Activated T-helper 2 cell treated with anti-CD3 and anti-CD28 coated beads, Interferon-gamma antibody, Interleukin-2, Interleukin-4, amounts not matched to agents 10 μg/mL and 5 μg/mL and 100 μg/mL, durations not matched to agents 14 hours and 24 hours and 36 hours (primary cell): ENCODE results near the gene CCDC116. TPM values are rescaled to one million over a fixed set of nuclear protein-coding genes. Genes with fewer than 3 reads are reported as not detected.
"Not testable (repeated sequence)": the region's sequence is repeated elsewhere in the genome, so short reads cannot be mapped to it uniquely, and the experiment has no call there.

ENCODE experiments used
- DNase-seq: peaks from one replicate; pipeline ENCODE4 v3.0.0; 2021; ENCODE audit warnings: low spot score
- H3K27ac Mint-ChIP-seq: one replicate; pipeline ENCODE4 v1.8.0; 2021; ENCODE audit warnings: mixed read lengths
- H3K27me3 Mint-ChIP-seq: one replicate; pipeline ENCODE4 v1.8.0; 2021; ENCODE audit warnings: low read depth, mixed read lengths
- H3K36me3 Mint-ChIP-seq: one replicate; pipeline ENCODE4 v1.8.0; 2021; ENCODE audit warnings: low read depth, mixed read lengths
- H3K4me1 Mint-ChIP-seq: one replicate; pipeline ENCODE4 v1.8.0; 2021; ENCODE audit warnings: low read depth, mixed read lengths
- H3K4me3 Mint-ChIP-seq: one replicate; pipeline ENCODE4 v1.8.0; 2021; ENCODE audit warnings: low read depth, mild to moderate bottlenecking, moderate library complexity, mixed read lengths
- H3K9me3 Mint-ChIP-seq: one replicate; pipeline ENCODE4 v1.8.0; 2021; ENCODE audit warnings: mixed read lengths
- intact Hi-C: fragments of 100-400 bp; cut with micrococcal nuclease; formaldehyde crosslinking; loops from one replicate; pipeline ENCODE4 v1.15.1; 2023
- total RNA-seq: library from RNA; stranded (reverse); gene quantifications from 2 replicates; pipeline ENCODE4 v1.2.3, GENCODE V29; 2022

CCDC116 gene
- total RNA-seq, 1 donor from 2014 or later = 0.59 TPM

- H3K27me3 Mint-ChIP-seq = no peaks in the 10 kb centered on the region
- intact Hi-C loops = loop anchor here (1.0 kb wide), 1 partner anchor 57 kb away; no protein-coding TSS in a partner anchor
- H3K27ac Mint-ChIP-seq = peak overlapping the region; percentile 90
- no peaks in the 10 kb centered on the region for H3K9me3 Mint-ChIP-seq
- H3K36me3 Mint-ChIP-seq = peaks cover 34% of the 10 kb centered on the region
- H3K4me3 Mint-ChIP-seq = peak overlapping the region; percentile 89
- H3K4me1 Mint-ChIP-seq = peaks cover 36% of the 10 kb centered on the region
- no peak for DNase-seq
Measured at GRCh38 chr22:21628386-21629254, 3.9 kb upstream of the CCDC116 start.

DNA sequence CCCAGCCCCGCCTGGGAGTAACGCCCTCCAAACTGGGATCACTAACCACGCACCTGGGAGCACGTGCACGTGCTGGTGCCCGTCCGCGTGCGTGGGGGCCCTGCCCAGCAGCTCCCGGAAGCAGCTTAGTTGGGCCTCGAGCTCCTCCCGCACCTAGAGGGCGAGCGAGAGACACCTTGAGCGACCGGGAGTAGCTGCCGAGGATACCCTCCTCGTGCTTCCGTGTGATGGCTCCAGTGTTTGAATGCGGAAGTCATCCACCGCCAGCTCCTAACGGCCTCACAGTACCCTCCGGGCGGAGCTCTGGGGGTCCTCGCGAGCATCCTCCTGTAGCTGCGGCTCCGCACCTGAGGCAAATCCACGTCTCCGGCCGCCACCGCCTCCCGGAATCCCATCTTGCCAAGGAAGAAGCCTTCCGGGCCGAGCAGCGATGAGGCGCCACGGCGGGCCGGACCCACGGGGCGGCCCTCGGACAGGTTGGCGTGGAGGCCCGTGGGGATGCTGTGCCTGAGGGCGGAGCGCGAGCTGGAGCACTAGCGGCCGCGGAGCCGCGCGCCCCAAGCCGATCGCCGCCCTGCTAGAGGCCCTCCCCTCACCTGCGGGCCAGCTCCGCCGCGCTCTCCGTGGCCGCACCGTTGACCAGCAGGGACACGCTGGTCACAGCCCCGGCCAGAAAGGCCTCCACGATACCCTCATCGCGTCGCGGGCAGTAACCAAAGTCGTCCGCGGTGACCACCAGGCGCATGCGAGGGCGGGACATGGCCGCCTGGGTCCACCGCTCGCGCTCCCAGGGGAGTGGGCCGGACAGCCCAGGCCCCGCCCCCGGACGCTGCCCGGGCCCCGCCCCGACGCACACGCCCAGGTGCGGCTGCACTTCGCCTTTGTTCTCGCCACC lies 3.1 kb upstream of the CCDC116 start, which contains the start of gene YDJC:
Gene YDJC, minus strand, starts transcription at position 768 of the 895 bp plus-strand sequence. Its CDS starts 8 bp downstream, at position 760.
- Mint-ChIP-seq H3K27ac (peak within 1 kb of the TSS; percentile 90), H3K27me3 (no peaks in the 10 kb centered on the region), H3K4me3 (peak within 1 kb of the TSS; percentile 89), H3K9me3 (no peaks in the 10 kb centered on the region), H3K4me1 (peaks cover 36% of the 10 kb centered on the region), H3K36me3 (peaks cover 29% of the 10 kb centered on the region)
- peak; percentile 91 for DNase-seq
- intact Hi-C loops = loop anchor here (1.0 kb wide), 2 partner anchors 13 to 58 kb away; partner anchors contain the start of gene SDF2L1

GRCh38 chr22:21631025-21631424 lies 1.5 kb upstream of the CCDC116 start:
- Mint-ChIP-seq H3K9me3 (no peaks in the 10 kb centered on the region), H3K27ac (peak overlapping the region; percentile 69), H3K4me3 (no peak overlapping the region), H3K27me3 (no peaks in the 10 kb centered on the region), H3K4me1 (peaks cover 30% of the 10 kb centered on the region), H3K36me3 (peaks cover 24% of the 10 kb centered on the region)
- DNase-seq = no peak
- intact Hi-C loops = no loop called here

GRCh38 chr22:21632931-21633330 lies 371 bp downstream of the CCDC116 start:
- DNase-seq = no peak
- peaks cover 20% of the 10 kb centered on the region for H3K4me1 Mint-ChIP-seq
- intact Hi-C loops = no loop called here
- no peak overlapping the region for H3K27ac Mint-ChIP-seq
- no peak overlapping the region for H3K4me3 Mint-ChIP-seq
- no peaks in the 10 kb centered on the region for H3K9me3 Mint-ChIP-seq
- no peaks in the 10 kb centered on the region for H3K27me3 Mint-ChIP-seq
- peaks cover 9% of the 10 kb centered on the region for H3K36me3 Mint-ChIP-seq

- H3K27ac Mint-ChIP-seq = no peak overlapping the region
- no peaks in the 10 kb centered on the region for H3K27me3 Mint-ChIP-seq
- peaks cover 3% of the 10 kb centered on the region for H3K36me3 Mint-ChIP-seq
- no peaks in the 10 kb centered on the region for H3K9me3 Mint-ChIP-seq
- peaks cover 16% of the 10 kb centered on the region for H3K4me1 Mint-ChIP-seq
- H3K4me3 Mint-ChIP-seq = no peak overlapping the region
- DNase-seq = no peak
- intact Hi-C loops = no loop called here
Measured at GRCh38 chr22:21633481-21633880, 921 bp downstream of the CCDC116 start.

- intact Hi-C loops = no loop called here
- no peak overlapping the region for H3K27ac Mint-ChIP-seq
- no peaks in the 10 kb centered on the region for H3K27me3 Mint-ChIP-seq
Measured at GRCh38 chr22:21634081-21634480, 1.5 kb downstream of the CCDC116 start.

GRCh38 chr22:21634844-21635243 lies 2.3 kb downstream of the CCDC116 start:
- H3K27me3 Mint-ChIP-seq = no peaks in the 10 kb centered on the region
- H3K27ac Mint-ChIP-seq = no peak overlapping the region
- DNase-seq = no peak
- intact Hi-C loops = no loop called here
- peaks cover 14% of the 10 kb centered on the region for H3K4me1 Mint-ChIP-seq
- H3K9me3 Mint-ChIP-seq = no peaks in the 10 kb centered on the region
- no peaks in the 10 kb centered on the region for H3K36me3 Mint-ChIP-seq
- no peak overlapping the region for H3K4me3 Mint-ChIP-seq

More at GRCh38 chr22:21634081-21634480, 1.5 kb downstream of the CCDC116 start:
- Mint-ChIP-seq H3K9me3 (no peaks in the 10 kb centered on the region), H3K4me1 (peaks cover 15% of the 10 kb centered on the region), H3K36me3 (peaks cover 2% of the 10 kb centered on the region), H3K4me3 (no peak overlapping the region)
- no peak for DNase-seq

- no peak for DNase-seq
- peaks cover 12% of the 10 kb centered on the region for H3K4me1 Mint-ChIP-seq
- H3K27me3 Mint-ChIP-seq = no peaks in the 10 kb centered on the region
- no peak overlapping the region for H3K4me3 Mint-ChIP-seq
- H3K27ac Mint-ChIP-seq = no peak overlapping the region
- intact Hi-C loops = no loop called here
- H3K36me3 Mint-ChIP-seq = no peaks in the 10 kb centered on the region
- H3K9me3 Mint-ChIP-seq = no peaks in the 10 kb centered on the region
Measured at GRCh38 chr22:21635771-21636510, 3.4 kb downstream of the CCDC116 start.

- DNase-seq = no peak
- intact Hi-C loops = no loop called here
- H3K4me1 Mint-ChIP-seq = peaks cover 11% of the 10 kb centered on the region
- H3K4me3 Mint-ChIP-seq = no peak overlapping the region
- peaks cover 1% of the 10 kb centered on the region for H3K27me3 Mint-ChIP-seq
- no peaks in the 10 kb centered on the region for H3K9me3 Mint-ChIP-seq
- H3K27ac Mint-ChIP-seq = no peak overlapping the region
- H3K36me3 Mint-ChIP-seq = no peaks in the 10 kb centered on the region
Measured at GRCh38 chr22:21636629-21637218, 4.2 kb downstream of the CCDC116 start.

GRCh38 chr22:21637450-21637849 lies 4.9 kb downstream of the CCDC116 start:
- H3K27ac Mint-ChIP-seq, H3K9me3 Mint-ChIP-seq, H3K4me3 Mint-ChIP-seq, H3K27me3 Mint-ChIP-seq, intact Hi-C loops, DNase-seq, H3K36me3 Mint-ChIP-seq: not testable (repeated sequence)
- peaks cover 12% of the 10 kb centered on the region for H3K4me1 Mint-ChIP-seq

DNA sequence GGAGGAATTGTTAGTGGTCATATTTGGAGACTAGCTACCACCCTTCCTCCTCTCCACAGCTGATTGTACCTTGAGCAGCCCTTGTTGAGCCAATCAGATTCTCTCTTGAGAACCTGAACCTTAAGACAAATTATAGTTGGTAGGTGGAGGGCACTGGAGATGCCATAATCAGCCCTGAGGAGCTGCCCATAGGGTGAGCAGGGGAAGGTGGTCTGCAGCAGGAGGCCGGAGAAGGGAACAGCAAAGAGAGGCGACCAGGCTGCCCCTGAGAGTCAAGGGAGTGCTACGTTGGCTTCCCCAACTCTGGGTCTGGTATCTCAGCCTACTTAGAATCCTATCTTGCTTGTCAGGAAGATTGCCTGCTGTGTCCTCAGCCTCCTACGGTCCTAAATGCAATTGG lies 6.8 kb downstream of the CCDC116 start:
- H3K36me3 Mint-ChIP-seq = peaks cover 13% of the 10 kb centered on the region
- no peak for DNase-seq
- no peak overlapping the region for H3K4me3 Mint-ChIP-seq
- intact Hi-C loops = no loop called here
- peaks cover 1% of the 10 kb centered on the region for H3K27me3 Mint-ChIP-seq
- no peak overlapping the region for H3K27ac Mint-ChIP-seq
- peaks cover 19% of the 10 kb centered on the region for H3K4me1 Mint-ChIP-seq
- no peaks in the 10 kb centered on the region for H3K9me3 Mint-ChIP-seq

GRCh38 chr22:21640810-21641209 lies 8.2 kb downstream of the CCDC116 start:
- H3K4me1 Mint-ChIP-seq = peaks cover 19% of the 10 kb centered on the region

More at GRCh38 chr22:21640810-21641209, 8.2 kb downstream of the CCDC116 start:
- no peaks in the 10 kb centered on the region for H3K9me3 Mint-ChIP-seq
- no peak for DNase-seq
- peaks cover 1% of the 10 kb centered on the region for H3K27me3 Mint-ChIP-seq
- peak overlapping the region; percentile 11 for H3K27ac Mint-ChIP-seq
- intact Hi-C loops = no loop called here
- peak overlapping the region; percentile 85 for H3K4me3 Mint-ChIP-seq
- peaks cover 18% of the 10 kb centered on the region for H3K36me3 Mint-ChIP-seq
